ENCODE measurements around the gene TMC3. TPM values are rescaled to one million over a fixed set of nuclear protein-coding genes. Genes with fewer than 3 reads are reported as not detected.

Gene TMC3
- total and polyA plus RNA-seq, 2 experiments from 2014 or later, result not detected

DNA sequence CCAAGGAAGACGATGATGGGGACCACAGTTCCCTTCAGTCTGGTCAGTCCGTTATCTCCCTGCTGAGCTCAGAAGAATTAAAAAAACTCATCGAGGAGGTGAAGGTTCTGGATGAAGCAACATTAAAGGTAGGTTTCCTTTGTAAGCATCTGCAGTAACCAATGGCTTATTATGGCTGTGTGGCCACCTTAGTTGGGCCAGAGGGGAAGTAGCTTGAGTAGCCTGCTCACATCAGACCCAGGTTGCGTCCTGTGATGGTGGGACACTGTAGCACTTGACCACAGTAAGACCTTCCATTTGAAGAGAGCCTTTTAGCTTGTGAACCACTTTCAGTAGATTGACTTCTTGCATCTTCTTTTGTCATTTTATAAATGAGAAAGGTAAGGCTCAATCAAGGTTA is 72.6 kb downstream of the TMC3 start:
- Histone ChIP-seq H2AFZ (no peak overlapping the region), H3K9ac (no peak overlapping the region), H3K36me3 (ENCODE audit: low read depth) (no peaks in the 10 kb centered on the region), H4K20me1 (ENCODE audit: insufficient read depth) (no peaks in the 10 kb centered on the region), H3K4me2 (ENCODE audit: unreplicated experiment) (no peak overlapping the region), H3K9me2 (ENCODE audit: insufficient read depth) (no peaks in the 10 kb centered on the region), H3K27me3 (replicated peaks; ENCODE audit: insufficient read depth) (no peaks in the 10 kb centered on the region), H3K27ac (no peak overlapping the region), H3K79me2 (ENCODE audit: insufficient read depth) (no peaks in the 10 kb centered on the region), H3K4me1 (ENCODE audit: insufficient read depth) (peaks cover 13% of the 10 kb centered on the region), H3F3A (ENCODE audit: insufficient read depth) (no peaks in the 10 kb centered on the region), H3K9me3 (ENCODE audit: low read depth) (no peaks in the 10 kb centered on the region), H3K4me3 (no peak overlapping the region)
- no peak for DNase-seq
- TF ChIP-seq EZH2 (IDR thresholded peaks at IDR 0.05; ENCODE audit: insufficient read depth, poor library complexity, severe bottlenecking), result no peak
- no peak for TF ChIP-seq EZH2phosphoT487 (IDR thresholded peaks at IDR 0.05; ENCODE audit: insufficient read depth, low read depth)
- 91 to 95% methylated on average over 4 of the region's 4 CpGs for WGBS, 2 experiments (ENCODE audit: low coverage in 1 of 2, low lambda C conversion rate in 2 of 2, missing lambda C conversion rate in 2 of 2)
- in situ Hi-C loops (cut with MboI), result no loop called here

GRCh38 chr15:81299630-81300273 is 74.3 kb downstream of the TMC3 start:
- in situ Hi-C loops (cut with MboI), result no loop called here
- H4K20me1 ChIP-seq (ENCODE audit: insufficient read depth), result no peaks in the 10 kb centered on the region
- no peak for DNase-seq
- 83% methylated on average over 13 of the region's 14 CpGs for WGBS, 2 experiments (ENCODE audit: low coverage in 1 of 2, low lambda C conversion rate in 2 of 2, missing lambda C conversion rate in 2 of 2)
- H3K4me1 ChIP-seq (ENCODE audit: insufficient read depth), result peaks cover 13% of the 10 kb centered on the region
- no peaks in the 10 kb centered on the region for H3K27me3 ChIP-seq (replicated peaks; ENCODE audit: insufficient read depth)
- no peaks in the 10 kb centered on the region for H3K36me3 ChIP-seq (ENCODE audit: low read depth)
- H3K9ac ChIP-seq, result no peak overlapping the region
- H3K9me2 ChIP-seq (ENCODE audit: insufficient read depth), result no peaks in the 10 kb centered on the region
- H3K9me3 ChIP-seq (ENCODE audit: low read depth), result no peaks in the 10 kb centered on the region
- no peak overlapping the region for H3K4me2 ChIP-seq (ENCODE audit: unreplicated experiment)
- no peaks in the 10 kb centered on the region for H3K79me2 ChIP-seq (ENCODE audit: insufficient read depth)
- no peak overlapping the region for H3K27ac ChIP-seq
- no peak overlapping the region for H3K4me3 ChIP-seq
- TF ChIP-seq EZH2phosphoT487 (IDR thresholded peaks at IDR 0.05; ENCODE audit: insufficient read depth, low read depth) (no peak), EZH2 (IDR thresholded peaks at IDR 0.05; ENCODE audit: insufficient read depth, poor library complexity, severe bottlenecking) (no peak)
- H3F3A ChIP-seq (ENCODE audit: insufficient read depth), result 0 out of 2 replicates have a peak, but pooled peaks cover 14% of the 10 kb centered on the region
- no peak overlapping the region for H2AFZ ChIP-seq

DNA sequence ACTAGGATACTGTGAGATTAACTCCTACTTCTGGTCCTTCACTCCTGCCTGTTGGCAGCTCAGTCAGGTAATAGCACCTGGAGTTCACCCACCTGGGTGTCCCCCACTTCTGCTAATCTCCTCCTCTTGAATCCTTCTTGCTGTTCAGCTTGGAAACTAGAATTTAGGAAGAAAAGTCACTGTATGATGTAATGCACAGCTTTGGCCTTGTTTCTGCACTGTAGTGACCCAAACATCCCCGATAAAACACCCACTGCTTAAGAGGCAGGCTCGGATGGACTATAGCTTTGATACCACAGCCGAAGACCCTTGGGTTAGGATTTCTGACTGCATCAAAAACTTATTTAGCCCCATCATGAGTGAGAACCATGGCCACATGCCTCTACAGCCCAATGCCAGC is 74.9 kb downstream of the TMC3 start:
- H4K20me1 ChIP-seq (ENCODE audit: insufficient read depth), result no peaks in the 10 kb centered on the region
- H3K4me1 ChIP-seq (ENCODE audit: insufficient read depth), result peaks cover 13% of the 10 kb centered on the region
- no peaks in the 10 kb centered on the region for H3K79me2 ChIP-seq (ENCODE audit: insufficient read depth)
- no peak for TF ChIP-seq EZH2phosphoT487 (IDR thresholded peaks at IDR 0.05; ENCODE audit: insufficient read depth, low read depth)
- TF ChIP-seq EZH2 (IDR thresholded peaks at IDR 0.05; ENCODE audit: insufficient read depth, poor library complexity, severe bottlenecking), result no peak
- no peaks in the 10 kb centered on the region for H3K9me3 ChIP-seq (ENCODE audit: low read depth)
- WGBS, 2 experiments (ENCODE audit: low coverage in 1 of 2, low lambda C conversion rate in 2 of 2, missing lambda C conversion rate in 2 of 2), result 94 to 100% methylated on average over 3 of the region's 3 CpGs
- no peaks in the 10 kb centered on the region for H3K27me3 ChIP-seq (replicated peaks; ENCODE audit: insufficient read depth)
- H3K4me2 ChIP-seq (ENCODE audit: unreplicated experiment), result no peak overlapping the region
- H2AFZ ChIP-seq, result no peak overlapping the region
- H3K9ac ChIP-seq, result no peak overlapping the region
- no peak overlapping the region for H3K4me3 ChIP-seq
- H3F3A ChIP-seq (ENCODE audit: insufficient read depth), result 0 out of 2 replicates have a peak, but pooled peaks cover 14% of the 10 kb centered on the region
- no peak for DNase-seq
- H3K36me3 ChIP-seq (ENCODE audit: low read depth), result no peaks in the 10 kb centered on the region
- in situ Hi-C loops (cut with MboI), result no loop called here
- no peak overlapping the region for H3K27ac ChIP-seq
- H3K9me2 ChIP-seq (ENCODE audit: insufficient read depth), result no peaks in the 10 kb centered on the region

DNA sequence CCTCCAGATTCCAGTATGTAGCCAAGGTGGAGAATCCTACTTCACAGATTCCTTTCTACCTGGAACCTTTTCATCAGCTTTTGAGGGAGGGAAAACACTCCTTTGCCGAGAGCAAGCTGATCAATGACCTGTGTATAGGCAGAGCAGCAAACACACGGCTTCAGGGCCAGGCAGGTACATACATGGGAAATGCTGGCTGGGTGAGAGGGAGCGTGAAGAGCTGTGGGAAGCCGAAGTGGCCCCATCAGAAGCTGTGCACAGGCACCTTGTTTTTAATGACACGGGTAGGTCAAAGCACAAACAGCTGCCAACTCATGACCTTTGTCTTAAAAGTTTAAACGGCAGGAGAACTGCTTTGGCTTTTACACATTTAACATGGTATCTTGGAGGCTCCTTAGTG is 75.4 kb downstream of the TMC3 start:
- H2AFZ ChIP-seq, result no peak overlapping the region
- H3K9me3 ChIP-seq (ENCODE audit: low read depth), result no peaks in the 10 kb centered on the region
- in situ Hi-C loops (cut with MboI), result no loop called here
- H3K27me3 ChIP-seq (replicated peaks; ENCODE audit: insufficient read depth), result no peaks in the 10 kb centered on the region
- 86 to 89% methylated on average over 6 of the region's 6 CpGs for WGBS, 2 experiments (ENCODE audit: low coverage in 1 of 2, low lambda C conversion rate in 2 of 2, missing lambda C conversion rate in 2 of 2)
- no peaks in the 10 kb centered on the region for H3K9me2 ChIP-seq (ENCODE audit: insufficient read depth)
- DNase-seq, result no peak
- H3K79me2 ChIP-seq (ENCODE audit: insufficient read depth), result no peaks in the 10 kb centered on the region
- no peak overlapping the region for H3K4me3 ChIP-seq
- no peak overlapping the region for H3K27ac ChIP-seq
- 0 out of 2 replicates have a peak, but pooled peaks cover 14% of the 10 kb centered on the region for H3F3A ChIP-seq (ENCODE audit: insufficient read depth)
- H4K20me1 ChIP-seq (ENCODE audit: insufficient read depth), result no peaks in the 10 kb centered on the region
- TF ChIP-seq EZH2 (IDR thresholded peaks at IDR 0.05; ENCODE audit: insufficient read depth, poor library complexity, severe bottlenecking) (no peak), EZH2phosphoT487 (IDR thresholded peaks at IDR 0.05; ENCODE audit: insufficient read depth, low read depth) (no peak)
- no peaks in the 10 kb centered on the region for H3K36me3 ChIP-seq (ENCODE audit: low read depth)
- H3K4me2 ChIP-seq (ENCODE audit: unreplicated experiment), result no peak overlapping the region
- peaks cover 13% of the 10 kb centered on the region for H3K4me1 ChIP-seq (ENCODE audit: insufficient read depth)
- no peak overlapping the region for H3K9ac ChIP-seq
